ENCODE data around the gene FEM1A. TPM values are rescaled to one million over a fixed set of nuclear protein-coding genes. Genes with fewer than 3 reads are reported as not detected.

FEM1A gene
- total and polyA plus RNA-seq, 9 of the 15 experiments (the other 6 are each of a cell fraction or from before 2014, with no cell fraction given) = 0.08 to 19.0 (median 6.8) TPM

- H3K9me1 ChIP-seq (ENCODE audit: control insufficient read depth, insufficient read depth, low read length) = no peaks in the 10 kb centered on the region
- no peaks in the 10 kb centered on the region for H4K20me1 ChIP-seq (replicated peaks; ENCODE audit: control insufficient read depth, insufficient read depth, low read length)
- H3K4me1 ChIP-seq (replicated peaks in 1 of 2; ENCODE audit: control insufficient read depth in 2 of 2, insufficient read depth in 2 of 2, low read length in 2 of 2) = peaks cover 0 to 14% of the 10 kb centered on the region in 2 experiments; a peak in 3 of 5 replicates
- DNase-seq (ENCODE audit: extremely low read depth in 1 of 4, low spot score in 3 of 4) (no peak), ATAC-seq (no peak), FAIRE-seq (no peak)
- ChIA-PET POLR2A (no interaction called here), CTCF (ENCODE audit: low intra/inter-chr PET ratio) (interaction anchor here (0.7 to 3.3 kb wide), 3 partner anchors 69 to 227 kb away, joined by 4 to 35 read pairs (median 6); no protein-coding TSS in a partner anchor)
- BruUV-seq (replicated peaks) = no TSS peak
- TF ChIP-seq ZNF224 (CRISPR knock-in tag; IDR thresholded peaks at IDR 0.05) (no peak), ZNF121 (CRISPR knock-in tag; conservative IDR thresholded peaks at IDR 0.05) (0 out of 2 replicates have a peak, but pooled peaks have one; percentile 3), ZFX (CRISPR knock-in tag; IDR thresholded peaks at IDR 0.05) (no peak), ELF2 (CRISPR knock-in tag; IDR thresholded peaks at IDR 0.05) (no peak), ZNF655 (CRISPR knock-in tag; IDR thresholded peaks at IDR 0.05) (no peak), RBM25 (IDR thresholded peaks at IDR 0.05; ENCODE audit: low read depth, low read length, severe bottlenecking) (peak; percentile 30), ZFP36 (IDR thresholded peaks at IDR 0.05; ENCODE audit: low read depth, low read length, partially characterized antibody) (peak; percentile 55)
- H3K79me2 ChIP-seq (ENCODE audit: control insufficient read depth, insufficient read depth, low read length) = no peaks in the 10 kb centered on the region
- 45% methylated on average over 7 of the region's 7 CpGs for WGBS (ENCODE audit: insufficient coverage, low coverage, missing lambda C conversion rate)
- intact Hi-C loops (cut with micrococcal nuclease) = no loop called here
- no peak overlapping the region for H2AFZ ChIP-seq (ENCODE audit: low read depth, low read length)
- H3K9ac ChIP-seq (ENCODE audit: insufficient read depth in 1 of 2, low read depth in 2 of 2, low read length in 2 of 2) = no peak overlapping the region
- H3K9me3 ChIP-seq (replicated peaks; ENCODE audit: control insufficient read depth, insufficient read depth, low read depth, low read length) = no peaks in the 10 kb centered on the region
- in situ Hi-C loops (cut with MboI) = no loop called here
- H3K36me3 ChIP-seq (ENCODE audit: control insufficient read depth, insufficient read depth, low read length) = no peaks in the 10 kb centered on the region
- H3K27ac ChIP-seq (ENCODE audit: extremely low read depth, low read depth, low read length) = no peak overlapping the region
- H3K27me3 ChIP-seq (ENCODE audit: control insufficient read depth in 2 of 2, insufficient read depth in 2 of 2, low read length in 2 of 2) = no peaks in the 10 kb centered on the region
- no peak overlapping the region for H3K4me3 ChIP-seq
- H3K4me2 ChIP-seq (ENCODE audit: insufficient read depth, low read length) = no peak overlapping the region
Measured at GRCh38 chr19:4802711-4803110, 11.2 kb downstream of the FEM1A start.
